ENCODE data around the gene CDHR3.

DNA sequence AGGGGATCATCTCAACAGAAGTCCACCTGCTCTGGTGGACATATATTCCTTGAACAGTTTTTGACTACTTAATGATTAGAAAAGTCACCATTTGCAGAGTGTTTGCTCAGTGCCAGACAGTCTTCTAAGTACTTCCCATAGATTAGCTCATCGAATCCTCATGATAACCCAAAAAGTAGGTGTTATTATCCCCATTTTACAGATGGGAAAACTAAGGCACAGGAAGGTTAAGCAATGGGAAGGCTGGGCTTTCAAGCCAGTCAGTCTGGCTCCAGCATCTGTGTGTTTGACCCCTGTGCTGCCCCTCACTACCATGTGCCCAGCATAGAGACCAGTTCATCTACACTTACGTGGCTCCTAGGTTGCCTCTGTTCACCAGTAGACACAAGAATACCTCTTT is 15.9 kb downstream of the CDHR3 start:
- TF ChIP-seq, protein P1, sequence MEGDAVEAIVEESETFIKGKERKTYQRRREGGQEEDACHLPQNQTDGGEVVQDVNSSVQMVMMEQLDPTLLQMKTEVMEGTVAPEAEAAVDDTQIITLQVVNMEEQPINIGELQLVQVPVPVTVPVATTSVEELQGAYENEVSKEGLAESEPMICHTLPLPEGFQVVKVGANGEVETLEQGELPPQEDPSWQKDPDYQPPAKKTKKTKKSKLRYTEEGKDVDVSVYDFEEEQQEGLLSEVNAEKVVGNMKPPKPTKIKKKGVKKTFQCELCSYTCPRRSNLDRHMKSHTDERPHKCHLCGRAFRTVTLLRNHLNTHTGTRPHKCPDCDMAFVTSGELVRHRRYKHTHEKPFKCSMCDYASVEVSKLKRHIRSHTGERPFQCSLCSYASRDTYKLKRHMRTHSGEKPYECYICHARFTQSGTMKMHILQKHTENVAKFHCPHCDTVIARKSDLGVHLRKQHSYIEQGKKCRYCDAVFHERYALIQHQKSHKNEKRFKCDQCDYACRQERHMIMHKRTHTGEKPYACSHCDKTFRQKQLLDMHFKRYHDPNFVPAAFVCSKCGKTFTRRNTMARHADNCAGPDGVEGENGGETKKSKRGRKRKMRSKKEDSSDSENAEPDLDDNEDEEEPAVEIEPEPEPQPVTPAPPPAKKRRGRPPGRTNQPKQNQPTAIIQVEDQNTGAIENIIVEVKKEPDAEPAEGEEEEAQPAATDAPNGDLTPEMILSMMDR (conservative IDR thresholded peaks at IDR 0.05; ENCODE audit: low read length), result no peak
- TF ChIP-seq EZH2phosphoT487 (IDR thresholded peaks at IDR 0.05; ENCODE audit: borderline replicate concordance), result no peak

Data from Loucy (cell line).